GM18505 (cell line): ENCODE data around the gene NME7.
"Not testable (repeated sequence)": the region's sequence is repeated elsewhere in the genome, so short reads cannot be mapped to it uniquely, and the experiment has no call there.

Source experiments
- ATAC-seq: cut with Tn5 transposase; IDR thresholded peaks from one replicate; pipeline ENCODE4 v1.9.1; 2021; ENCODE audit not compliant: unreplicated experiment
- POLR2A ChIP-seq: IDR thresholded peaks from 4 replicates; pipeline ENCODE4 v1.6.1; 2011; ENCODE audit warnings: borderline replicate concordance; ENCODE audit not compliant: insufficient read depth, insufficient read length; ENCODE audit errors: extremely low read depth

The NME7 gene

GRCh38 chr1:169141356-169141755 lies 226.2 kb downstream of the NME7 start:
- ATAC-seq, result no peak
- TF ChIP-seq POLR2A, result no peak

GRCh38 chr1:169138866-169139670 lies 228.5 kb downstream of the NME7 start:
- no peak for TF ChIP-seq POLR2A
- peak; percentile 95 for ATAC-seq

DNA sequence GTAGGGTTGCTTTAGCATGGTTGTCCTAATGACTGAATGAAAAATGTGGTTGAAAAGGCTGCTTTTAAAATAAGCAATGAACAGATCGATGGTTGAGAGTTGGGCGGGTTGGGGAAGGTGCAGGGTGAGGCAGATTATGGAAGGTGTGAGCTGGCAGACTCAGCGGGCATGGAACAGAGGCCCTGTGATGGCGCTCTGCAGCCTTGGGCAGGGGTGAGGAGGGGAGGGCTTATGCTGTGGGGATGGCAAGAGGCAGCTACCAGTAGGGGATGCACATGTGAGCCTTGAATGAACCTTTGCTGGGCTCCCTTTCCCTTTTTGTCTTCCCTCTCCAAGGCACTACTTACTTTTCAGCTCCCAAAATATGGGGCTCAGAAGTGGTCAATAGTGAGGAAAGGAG lies 230.2 kb downstream of the NME7 start:
- ATAC-seq, result no peak
- no peak for TF ChIP-seq POLR2A

- TF ChIP-seq POLR2A, result no peak
- no peak for ATAC-seq
Measured at GRCh38 chr1:169133801-169134502, 233.6 kb downstream of the NME7 start.

DNA sequence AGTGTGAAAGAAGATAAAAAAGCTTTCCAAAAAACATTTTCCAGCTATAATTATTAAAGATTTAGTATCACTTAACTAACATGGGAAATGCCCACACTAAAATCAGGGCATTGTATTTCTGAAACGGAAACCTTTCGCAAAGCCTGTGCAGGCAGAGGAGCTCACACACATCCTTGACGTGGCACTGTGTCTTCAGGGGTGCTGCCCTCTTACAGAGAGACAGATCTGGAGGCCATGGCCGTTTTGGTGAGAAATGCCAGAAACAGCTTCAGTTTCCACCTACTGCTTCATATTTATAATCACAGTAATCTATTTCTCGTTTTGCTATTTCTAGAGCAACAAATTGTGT lies 234.4 kb downstream of the NME7 start:
- TF ChIP-seq POLR2A, result no peak
- ATAC-seq, result no peak

DNA sequence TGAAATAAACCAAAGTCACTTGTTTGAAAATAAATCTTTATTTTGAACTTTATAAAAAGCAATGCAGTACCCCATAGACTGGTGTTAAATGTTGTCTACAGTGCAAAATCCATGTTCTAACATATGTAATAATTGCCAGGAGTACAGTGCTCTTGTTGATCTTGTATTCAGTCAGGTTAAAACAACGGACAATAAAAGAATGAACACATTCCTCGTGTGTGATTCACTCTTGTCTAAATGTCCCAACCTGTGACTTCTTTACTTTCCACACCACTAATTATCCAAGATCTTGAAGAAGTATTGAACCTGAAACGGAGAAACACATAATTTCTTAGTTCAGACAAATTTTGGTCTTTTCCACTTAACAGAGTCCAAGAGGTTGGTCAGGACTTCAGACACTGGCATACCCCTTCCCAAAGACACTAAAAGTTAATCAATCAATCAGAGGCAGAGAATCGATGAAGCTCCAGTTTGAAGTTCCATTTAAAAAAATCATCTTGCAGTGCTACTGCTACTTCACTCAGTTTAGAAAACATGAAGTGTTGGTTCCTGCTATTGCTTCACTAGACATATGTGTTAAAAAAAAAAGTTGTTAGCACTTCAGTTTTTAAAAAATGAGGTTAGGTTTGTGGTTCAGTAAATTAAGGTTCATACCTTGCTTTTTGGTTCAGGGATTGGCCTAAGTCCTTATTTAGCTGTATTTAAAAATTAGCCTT lies 234.9 kb downstream of the NME7 start:
- ATAC-seq, result no peak
- TF ChIP-seq POLR2A, result no peak

DNA sequence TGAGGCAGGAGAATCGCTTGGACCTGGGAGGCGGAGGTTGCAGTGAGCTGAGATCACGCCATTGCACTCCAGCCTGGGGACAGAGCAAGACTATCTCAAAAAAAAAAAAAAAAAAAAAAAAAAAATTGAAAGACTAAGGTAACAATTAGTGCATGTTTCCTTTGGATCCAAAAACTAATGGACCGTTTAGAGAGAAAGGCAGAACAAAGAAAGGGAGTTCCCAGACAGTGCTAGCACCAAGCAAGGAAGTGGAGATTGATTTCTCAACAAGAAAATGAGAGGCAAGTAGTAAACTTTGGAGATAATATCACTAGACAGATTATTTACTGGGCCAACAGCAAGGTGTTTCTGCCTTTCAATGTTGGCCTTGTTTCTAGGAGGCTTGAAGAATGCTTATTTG lies 236.9 kb downstream of the NME7 start:
- ATAC-seq, result no peak
- TF ChIP-seq POLR2A, result no peak

- no peak for TF ChIP-seq POLR2A
- no peak for ATAC-seq
Measured at GRCh38 chr1:169129109-169129784, 238.3 kb downstream of the NME7 start.

GRCh38 chr1:169128562-169128961 lies 239.0 kb downstream of the NME7 start:
- no peak for TF ChIP-seq POLR2A
- ATAC-seq, result no peak

- TF ChIP-seq POLR2A, result no peak
- ATAC-seq, result no peak
Measured at GRCh38 chr1:169127305-169127704, 240.3 kb downstream of the NME7 start.

- ATAC-seq, result no peak
- TF ChIP-seq POLR2A, result no peak
Measured at GRCh38 chr1:169126335-169126734, 241.3 kb downstream of the NME7 start.

DNA sequence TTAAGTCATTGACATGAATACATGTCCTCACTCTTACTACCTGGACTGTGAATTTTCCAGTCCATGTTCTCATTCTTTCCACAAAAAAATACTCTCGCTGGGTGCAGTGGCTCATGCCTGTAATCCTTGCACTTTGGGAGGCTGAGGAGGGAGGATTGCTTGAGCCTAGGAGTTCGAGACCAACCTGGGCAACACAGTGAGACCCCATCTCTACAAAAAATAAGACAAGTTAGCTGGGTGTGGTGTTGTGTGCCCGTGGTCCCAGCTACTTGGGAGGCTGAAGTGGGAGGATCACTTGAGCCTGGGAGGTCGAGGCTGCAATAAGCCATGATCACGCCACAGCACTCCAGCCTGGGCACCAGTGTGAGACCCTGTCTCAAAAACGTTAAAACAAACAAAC lies 242.0 kb downstream of the NME7 start:
- not testable (repeated sequence) for ATAC-seq

- no peak for TF ChIP-seq POLR2A
- ATAC-seq, result no peak
Measured at GRCh38 chr1:169124459-169124858, 243.1 kb downstream of the NME7 start.

GRCh38 chr1:169122976-169123375 lies 244.6 kb downstream of the NME7 start:
- no peak for TF ChIP-seq POLR2A
- no peak for ATAC-seq
